Hepatocyte (in vitro differentiated cells): ENCODE measurements around the gene RNASE1.

Source experiments
- CTCF ChIP-seq: fragments of 200-600 bp; sonication (generic); IDR thresholded peaks from 2 replicates; pipeline ENCODE4 v1.5.1; 2016; ENCODE audit warnings: antibody characterized with exemption, mild to moderate bottlenecking; ENCODE audit not compliant: poor library complexity
- EZH2 ChIP-seq: fragments of 200-600 bp; sonication (generic); IDR thresholded peaks from 2 replicates; pipeline ENCODE4 v1.6.1; 2016; ENCODE audit warnings: antibody characterized with exemption, mild to moderate bottlenecking, borderline replicate concordance

- no peak for TF ChIP-seq CTCF
- TF ChIP-seq EZH2, result no peak
Observed at GRCh38 chr14:20775901-20776300, 26.7 kb downstream of the RNASE1 start.
